DND-41 (cell line): ENCODE data around the gene LSG1.

Source experiments
- ATAC-seq: fragments of 200-7000 bp; cut with Tn5 transposase; 3 replicates; pipeline ENCODE4 v1.9.1; 2021; ENCODE audit warnings: low read depth; ENCODE audit not compliant: insufficient read depth
- DNase-seq: peaks from one replicate; pipeline ENCODE4 v3.0.0-alpha.2; 2020
- H2AFZ ChIP-seq: 2 replicates; pipeline ENCODE4 v1.6.0; 2012; ENCODE audit warnings: low read depth, low read length
- H3K27ac ChIP-seq: 2 replicates; pipeline ENCODE4 v1.5.1; 2012; ENCODE audit warnings: low read length, inconsistent platforms
- H3K27me3 ChIP-seq: fragments of 200-600 bp; sonication (generic); 2 replicates; pipeline ENCODE4 v1.6.0; 2012; ENCODE audit warnings: low read length, mild to moderate bottlenecking, inconsistent platforms; ENCODE audit not compliant: insufficient read depth, poor library complexity
- H3K36me3 ChIP-seq: 2 replicates; pipeline ENCODE4 v1.5.1; 2012; ENCODE audit warnings: low read length, inconsistent platforms; ENCODE audit not compliant: insufficient read depth
- H3K4me1 ChIP-seq: 2 replicates; pipeline ENCODE4 v1.5.1; 2012; ENCODE audit warnings: mild to moderate bottlenecking, low read length; ENCODE audit not compliant: insufficient read depth
- H3K4me2 ChIP-seq: 2 replicates; pipeline ENCODE4 v1.6.0; 2012; ENCODE audit warnings: mild to moderate bottlenecking, moderate library complexity, low read length, inconsistent platforms; ENCODE audit not compliant: insufficient read depth
- H3K4me3 ChIP-seq, 2 experiments: fragments of 200-600 bp in 1 of 2; shearing (Covaris generic) in 1 of 2; 2 replicates each; pipeline ENCODE4 v1.5.1; 2012 to 2016; ENCODE audit warnings: inconsistent platforms in 2 of 2, low read length in 2 of 2, mild to moderate bottlenecking in 2 of 2, low read depth in 1 of 2, moderate library complexity in 1 of 2
- H3K79me2 ChIP-seq: 2 replicates; pipeline ENCODE4 v1.6.0; 2012; ENCODE audit warnings: low read length, inconsistent platforms; ENCODE audit not compliant: insufficient read depth
- H3K9ac ChIP-seq: 2 replicates; pipeline ENCODE4 v1.6.0; 2012; ENCODE audit warnings: low read depth, mild to moderate bottlenecking, inconsistent platforms, low read length, moderate library complexity
- H3K9me3 ChIP-seq: 2 replicates; pipeline ENCODE4 v1.5.1; 2012; ENCODE audit warnings: low read length, moderate library complexity, mild to moderate bottlenecking, inconsistent platforms; ENCODE audit not compliant: insufficient read depth, severe bottlenecking
- H4K20me1 ChIP-seq: 2 replicates; pipeline ENCODE4 v1.6.0; 2012; ENCODE audit warnings: low read length; ENCODE audit not compliant: insufficient read depth
- EZH2 ChIP-seq: IDR thresholded peaks from 3 replicates; pipeline ENCODE4 v1.6.1; 2012; ENCODE audit warnings: borderline replicate concordance, low read depth, mild to moderate bottlenecking, moderate library complexity, low read length, inconsistent platforms; ENCODE audit not compliant: severe bottlenecking
- TF ChIP-seq, protein P1 (sequence below): IDR thresholded peaks from 2 replicates; pipeline ENCODE4 v1.5.1; 2012; ENCODE audit warnings: borderline replicate concordance, low read length, moderate library complexity, mild to moderate bottlenecking; ENCODE audit not compliant: poor library complexity, severe bottlenecking; ENCODE audit errors: extremely low read depth

Gene LSG1

GRCh38 chr3:194658477-194659242 is 13.3 kb downstream of the LSG1 start:
- Histone ChIP-seq H3K27ac (no peak overlapping the region), H2AFZ (no peak overlapping the region), H4K20me1 (no peaks in the 10 kb centered on the region; the same call in 1 of the 2 replicates), H3K27me3 (no peaks in the 10 kb centered on the region), H3K79me2 (0 out of 2 replicates have a peak, but pooled peaks cover 2% of the 10 kb centered on the region), H3K4me2 (no peak overlapping the region), H3K36me3 (peaks cover 76% of the 10 kb centered on the region), H3K9ac (no peak overlapping the region), H3K4me1 (no peaks in the 10 kb centered on the region), H3K9me3 (no peaks in the 10 kb centered on the region), H3K4me3 (no peak overlapping the region)
- DNase-seq = no peak
- no peak for ATAC-seq
- TF ChIP-seq, protein P1, sequence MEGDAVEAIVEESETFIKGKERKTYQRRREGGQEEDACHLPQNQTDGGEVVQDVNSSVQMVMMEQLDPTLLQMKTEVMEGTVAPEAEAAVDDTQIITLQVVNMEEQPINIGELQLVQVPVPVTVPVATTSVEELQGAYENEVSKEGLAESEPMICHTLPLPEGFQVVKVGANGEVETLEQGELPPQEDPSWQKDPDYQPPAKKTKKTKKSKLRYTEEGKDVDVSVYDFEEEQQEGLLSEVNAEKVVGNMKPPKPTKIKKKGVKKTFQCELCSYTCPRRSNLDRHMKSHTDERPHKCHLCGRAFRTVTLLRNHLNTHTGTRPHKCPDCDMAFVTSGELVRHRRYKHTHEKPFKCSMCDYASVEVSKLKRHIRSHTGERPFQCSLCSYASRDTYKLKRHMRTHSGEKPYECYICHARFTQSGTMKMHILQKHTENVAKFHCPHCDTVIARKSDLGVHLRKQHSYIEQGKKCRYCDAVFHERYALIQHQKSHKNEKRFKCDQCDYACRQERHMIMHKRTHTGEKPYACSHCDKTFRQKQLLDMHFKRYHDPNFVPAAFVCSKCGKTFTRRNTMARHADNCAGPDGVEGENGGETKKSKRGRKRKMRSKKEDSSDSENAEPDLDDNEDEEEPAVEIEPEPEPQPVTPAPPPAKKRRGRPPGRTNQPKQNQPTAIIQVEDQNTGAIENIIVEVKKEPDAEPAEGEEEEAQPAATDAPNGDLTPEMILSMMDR = no peak
- TF ChIP-seq EZH2 = no peak

DNA sequence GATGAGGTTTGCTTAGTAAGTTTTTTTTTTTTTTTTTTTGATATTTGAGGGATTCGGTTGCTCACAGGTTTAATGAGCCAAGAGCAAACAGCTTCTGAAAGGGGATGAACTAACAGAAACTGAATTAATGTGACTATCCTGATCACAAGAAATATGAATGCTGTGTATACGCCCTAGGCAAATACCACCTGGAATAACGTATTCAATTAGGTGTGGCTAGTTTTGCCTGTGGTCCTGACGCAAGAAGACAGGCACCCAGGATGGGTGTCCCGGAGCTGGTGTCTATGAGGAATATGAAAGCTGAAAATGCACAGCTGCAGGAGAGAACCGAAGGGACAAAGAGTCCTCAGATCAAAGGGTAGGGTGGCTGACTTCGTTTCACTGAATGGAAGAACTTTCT is 14.6 kb downstream of the LSG1 start:
- H3K79me2 ChIP-seq = 0 out of 2 replicates have a peak, but pooled peaks cover 2% of the 10 kb centered on the region
- no peak for DNase-seq
- peaks cover under 1% of the 10 kb centered on the region; the same call in 1 of the 2 replicates for H4K20me1 ChIP-seq
- no peak overlapping the region for H3K27ac ChIP-seq
- no peaks in the 10 kb centered on the region for H3K27me3 ChIP-seq
- ATAC-seq = no peak
- no peak overlapping the region for H3K4me3 ChIP-seq
- no peaks in the 10 kb centered on the region for H3K4me1 ChIP-seq
- H3K9me3 ChIP-seq = no peaks in the 10 kb centered on the region
- H3K9ac ChIP-seq = no peak overlapping the region
- H2AFZ ChIP-seq = no peak overlapping the region
- no peak for TF ChIP-seq EZH2
- TF ChIP-seq, protein P1 = no peak
- no peak overlapping the region for H3K4me2 ChIP-seq
- peaks cover 78% of the 10 kb centered on the region for H3K36me3 ChIP-seq

- Histone ChIP-seq H2AFZ (no peak overlapping the region), H3K27me3 (no peaks in the 10 kb centered on the region), H3K9me3 (no peaks in the 10 kb centered on the region), H3K4me1 (no peaks in the 10 kb centered on the region), H4K20me1 (0 out of 2 replicates have a peak, but pooled peaks cover 2% of the 10 kb centered on the region), H3K9ac (no peak overlapping the region), H3K4me2 (no peak overlapping the region), H3K36me3 (peaks cover 79% of the 10 kb centered on the region), H3K4me3 (no peak overlapping the region), H3K27ac (no peak overlapping the region), H3K79me2 (no peaks in the 10 kb centered on the region)
- TF ChIP-seq EZH2 = no peak
- TF ChIP-seq, protein P1 = no peak
- no peak for ATAC-seq
- DNase-seq = no peak
These were observed 17.5 kb downstream of the LSG1 start for GRCh38 chr3:194654443-194654842.
